ENCODE data around the gene CABCOCO1. TPM values are rescaled to one million over a fixed set of nuclear protein-coding genes. Genes with fewer than 3 reads are reported as not detected.

CABCOCO1 gene
- total and polyA plus RNA-seq, 2 of the 13 experiments (the other 11 are each of a cell fraction or from before 2014, with no cell fraction given), result not detected

DNA sequence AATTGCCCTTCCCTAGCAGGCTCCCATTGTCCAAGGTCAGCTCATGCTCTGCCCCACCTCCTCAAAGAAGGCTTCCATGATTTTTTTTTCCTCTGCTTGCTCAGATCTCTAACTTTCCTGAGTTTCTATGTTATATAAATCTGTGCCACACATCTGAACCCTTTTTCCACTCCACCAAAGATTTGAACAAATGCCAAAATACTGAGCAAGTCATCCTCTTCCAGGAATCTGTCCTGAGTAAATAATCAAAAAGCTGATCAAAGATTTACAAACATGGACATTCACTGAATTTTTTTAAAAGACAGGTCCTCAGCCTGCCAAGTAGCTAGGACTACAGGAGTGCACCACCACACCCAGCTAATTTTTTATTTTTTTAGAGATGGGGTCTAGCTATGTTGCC lies 136.0 kb downstream of the CABCOCO1 start:
- no TSS peak for BruUV-seq (replicated peaks)
- Histone ChIP-seq H4K20me1 (ENCODE audit: insufficient read depth, low read length) (no peaks in the 10 kb centered on the region), H3K36me3 (replicated peaks in 1 of 2; ENCODE audit: control insufficient read depth in 1 of 2, insufficient read depth in 2 of 2, low read length in 2 of 2) (no peaks in the 10 kb centered on the region), H3K4me1 (ENCODE audit: insufficient read depth, low read length) (0 out of 2 replicates have a peak, but pooled peaks cover under 1% of the 10 kb centered on the region), H2AFZ (ENCODE audit: low read length) (no peak overlapping the region), H3K9me3 (ENCODE audit: low read length) (no peaks in the 10 kb centered on the region), H3K27ac (ENCODE audit: extremely low read length, insufficient read depth, low read length) (no peak overlapping the region), H3K4me2 (ENCODE audit: low read depth, low read length) (no peak overlapping the region), H3K27me3 (ENCODE audit: control insufficient read depth in 1 of 2, insufficient read depth in 2 of 2, low read length in 2 of 2) (no peaks in the 10 kb centered on the region), H3K9ac (ENCODE audit: insufficient read depth, low read depth, low read length) (no peak overlapping the region), H3K79me2 (ENCODE audit: insufficient read depth, low read length) (no peaks in the 10 kb centered on the region), H3K4me3 (replicated peaks in 1 of 3; ENCODE audit: insufficient read depth in 1 of 3, low read depth in 2 of 3, low read length in 3 of 3) (no peak overlapping the region)
- CTCF ChIA-PET (ENCODE audit: low intra/inter-chr PET ratio, low total read pairs), result no interaction called here
- no peak for TF ChIP-seq ZNF430 (CRISPR knock-in tag; IDR thresholded peaks at IDR 0.05)
- no peak for TF ChIP-seq REPIN1 (CRISPR knock-in tag; IDR thresholded peaks at IDR 0.05; ENCODE audit: borderline replicate concordance, low read depth)
- no peak for TF ChIP-seq ZNF678 (CRISPR knock-in tag; IDR thresholded peaks at IDR 0.05)
- no peak for TF ChIP-seq ZNF891 (CRISPR knock-in tag; IDR thresholded peaks at IDR 0.05)
- TF ChIP-seq MTA1 (CRISPR knock-in tag; IDR thresholded peaks at IDR 0.05; ENCODE audit: borderline replicate concordance), result no peak
- TF ChIP-seq ZNF251 (CRISPR knock-in tag; IDR thresholded peaks at IDR 0.05), result no peak
- TF ChIP-seq, protein P1, sequence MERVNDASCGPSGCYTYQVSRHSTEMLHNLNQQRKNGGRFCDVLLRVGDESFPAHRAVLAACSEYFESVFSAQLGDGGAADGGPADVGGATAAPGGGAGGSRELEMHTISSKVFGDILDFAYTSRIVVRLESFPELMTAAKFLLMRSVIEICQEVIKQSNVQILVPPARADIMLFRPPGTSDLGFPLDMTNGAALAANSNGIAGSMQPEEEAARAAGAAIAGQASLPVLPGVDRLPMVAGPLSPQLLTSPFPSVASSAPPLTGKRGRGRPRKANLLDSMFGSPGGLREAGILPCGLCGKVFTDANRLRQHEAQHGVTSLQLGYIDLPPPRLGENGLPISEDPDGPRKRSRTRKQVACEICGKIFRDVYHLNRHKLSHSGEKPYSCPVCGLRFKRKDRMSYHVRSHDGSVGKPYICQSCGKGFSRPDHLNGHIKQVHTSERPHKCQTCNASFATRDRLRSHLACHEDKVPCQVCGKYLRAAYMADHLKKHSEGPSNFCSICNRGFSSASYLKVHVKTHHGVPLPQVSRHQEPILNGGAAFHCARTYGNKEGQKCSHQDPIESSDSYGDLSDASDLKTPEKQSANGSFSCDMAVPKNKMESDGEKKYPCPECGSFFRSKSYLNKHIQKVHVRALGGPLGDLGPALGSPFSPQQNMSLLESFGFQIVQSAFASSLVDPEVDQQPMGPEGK (CRISPR knock-in tag; IDR thresholded peaks at IDR 0.05), result no peak
- TF ChIP-seq JUN (CRISPR knock-in tag; IDR thresholded peaks at IDR 0.05), result no peak
- TF ChIP-seq ZNF713 (CRISPR knock-in tag; IDR thresholded peaks at IDR 0.05), result no peak
- TF ChIP-seq, protein P2, sequence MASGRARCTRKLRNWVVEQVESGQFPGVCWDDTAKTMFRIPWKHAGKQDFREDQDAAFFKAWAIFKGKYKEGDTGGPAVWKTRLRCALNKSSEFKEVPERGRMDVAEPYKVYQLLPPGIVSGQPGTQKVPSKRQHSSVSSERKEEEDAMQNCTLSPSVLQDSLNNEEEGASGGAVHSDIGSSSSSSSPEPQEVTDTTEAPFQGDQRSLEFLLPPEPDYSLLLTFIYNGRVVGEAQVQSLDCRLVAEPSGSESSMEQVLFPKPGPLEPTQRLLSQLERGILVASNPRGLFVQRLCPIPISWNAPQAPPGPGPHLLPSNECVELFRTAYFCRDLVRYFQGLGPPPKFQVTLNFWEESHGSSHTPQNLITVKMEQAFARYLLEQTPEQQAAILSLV (CRISPR knock-in tag; IDR thresholded peaks at IDR 0.05; ENCODE audit: borderline replicate concordance), result no peak
- no peak for ATAC-seq
- no peak for FAIRE-seq
- no peak for DNase-seq (ENCODE audit: low spot score)
- in situ Hi-C loops (cut with HindIII; ENCODE audit: extremely low pct_ligation_motif_present, low pct_unique_long_range_greater_than_20kb), result no loop called here
- POLR2A ChIA-PET, result no interaction called here
- intact Hi-C loops (cut with micrococcal nuclease; ENCODE audit: unreplicated experiment), result no loop called here

All from HepG2 (cell line).